ENCODE data around the gene GCFC2.
"Not testable (repeated sequence)": the region's sequence is repeated elsewhere in the genome, so short reads cannot be mapped to it uniquely, and the experiment has no call there.

The GCFC2 gene

DNA sequence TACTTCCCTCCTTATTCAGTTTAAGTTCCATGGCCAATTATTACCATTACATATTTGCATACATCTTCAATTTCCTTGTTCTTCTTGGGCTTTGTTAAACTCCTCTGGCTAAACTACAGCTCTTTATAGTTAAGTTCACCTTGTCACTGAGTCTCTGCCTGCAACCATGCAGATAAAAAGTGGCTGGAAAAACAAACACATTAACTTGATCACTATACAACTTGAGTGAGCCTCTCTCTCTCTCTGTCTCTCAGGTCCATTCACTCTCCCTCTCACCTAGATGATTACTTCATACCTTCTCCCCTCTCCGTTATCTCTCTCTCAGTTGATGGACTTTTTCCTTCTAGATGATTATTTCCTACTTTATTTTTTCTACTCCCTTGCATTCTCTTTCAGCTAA is 30.3 kb downstream of the GCFC2 start:
- DNase-seq (ENCODE audit: low read depth): no peak

DNA sequence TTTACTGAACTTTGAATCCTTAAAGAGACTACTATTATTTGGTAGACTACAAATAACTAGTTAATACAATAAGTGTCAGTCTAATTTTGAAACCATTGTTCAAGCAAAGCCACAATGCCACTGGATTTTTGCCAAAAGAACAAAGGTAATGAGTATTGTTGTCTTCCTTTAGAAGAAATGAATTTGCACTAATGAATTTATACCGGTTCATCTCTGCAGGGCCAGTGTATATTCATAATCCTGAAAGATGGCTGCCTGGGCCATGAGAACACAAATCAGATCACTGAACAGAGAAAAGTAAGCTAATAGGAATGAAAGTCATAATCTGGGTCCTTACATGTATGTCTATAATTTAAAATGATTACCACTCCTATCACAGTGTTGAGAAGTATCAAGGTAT is 31.2 kb downstream of the GCFC2 start:
- DNase-seq (ENCODE audit: low read depth): no peak

DNA sequence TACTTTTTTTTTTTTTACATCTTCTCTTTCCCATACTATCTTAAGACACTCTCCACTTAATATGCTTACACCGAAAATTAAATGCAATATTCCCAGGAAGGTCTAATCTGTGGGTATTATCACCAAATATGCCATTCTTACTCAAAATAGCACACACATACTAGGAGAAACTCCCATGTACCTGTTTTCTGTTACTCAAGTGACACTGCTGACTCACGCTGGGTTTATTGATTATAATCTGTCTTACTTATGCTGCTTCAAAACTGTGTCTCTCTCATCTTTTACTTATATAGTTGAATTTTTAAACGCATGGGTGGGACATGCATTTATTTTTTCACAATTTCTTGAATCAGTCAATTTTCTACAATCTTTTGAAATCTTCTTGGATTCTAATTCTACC is 34.3 kb downstream of the GCFC2 start:
- DNase-seq (ENCODE audit: low read depth): no peak

DNA sequence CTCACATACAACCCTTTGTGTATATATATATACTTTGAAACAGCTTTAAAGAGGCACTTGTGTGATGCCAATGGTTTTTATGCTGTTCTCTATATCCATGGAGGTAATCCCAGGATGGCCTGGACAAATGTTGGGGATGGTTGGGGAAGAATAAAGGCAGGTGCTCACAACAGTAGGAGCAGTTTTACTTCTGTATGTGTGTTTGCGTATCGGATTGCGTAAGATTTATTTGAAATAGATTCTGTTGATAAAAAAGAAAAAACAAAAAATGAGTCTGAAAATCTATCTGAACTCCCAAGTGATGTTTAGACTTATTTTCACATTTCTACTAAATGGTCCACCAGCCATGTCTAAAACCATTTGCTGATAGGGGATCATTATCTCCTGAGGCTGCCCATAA is 34.8 kb downstream of the GCFC2 start:
- no peak for DNase-seq (ENCODE audit: low read depth)

DNA sequence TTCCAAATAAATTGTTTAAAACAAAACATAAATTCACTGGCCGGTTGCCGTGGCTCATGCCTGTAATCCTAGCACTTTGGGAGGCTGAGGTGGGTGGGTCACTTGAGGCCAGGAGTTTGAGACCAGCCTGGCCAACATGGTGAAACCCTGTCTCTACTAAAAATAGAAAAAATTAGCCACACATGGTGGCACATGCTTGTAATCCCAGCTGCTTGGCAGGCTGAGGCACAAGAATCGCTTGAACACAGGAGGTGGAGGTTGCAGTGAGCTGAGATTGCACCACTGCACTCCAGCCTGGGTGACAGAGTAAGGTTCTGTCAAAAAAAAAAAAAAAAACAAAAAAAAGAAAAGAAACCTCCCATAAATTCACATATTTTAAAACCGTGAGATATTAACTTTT is 35.3 kb downstream of the GCFC2 start:
- not testable (repeated sequence) for DNase-seq (ENCODE audit: low read depth)

DNA sequence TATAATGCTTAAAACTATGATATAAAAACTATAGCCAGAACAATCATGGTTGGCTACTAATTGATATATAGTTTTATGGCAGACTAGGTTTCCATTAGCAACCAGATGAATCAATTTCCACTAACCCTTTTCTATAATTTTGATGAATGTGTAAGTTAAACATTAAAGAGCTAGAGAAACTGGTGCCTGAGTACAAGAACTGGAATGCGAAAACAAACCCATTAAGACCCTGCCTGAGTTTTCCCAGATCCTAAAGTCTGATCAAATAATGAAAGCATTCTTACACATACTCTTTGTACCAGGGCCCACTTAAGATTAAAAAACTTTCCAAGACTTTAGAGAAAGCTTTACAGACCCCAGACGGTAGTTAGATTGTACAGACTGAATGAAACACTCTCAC is 42.8 kb downstream of the GCFC2 start:
- no peak for DNase-seq (ENCODE audit: low read depth)

GRCh38 chr2:75666911-75667310 is 43.8 kb downstream of the GCFC2 start:
- DNase-seq (ENCODE audit: low read depth): no peak

- DNase-seq (ENCODE audit: low read depth): no peak
These were observed 52.9 kb downstream of the GCFC2 start for GRCh38 chr2:75657798-75658197.

GRCh38 chr2:75656563-75656962 is 54.2 kb downstream of the GCFC2 start:
- DNase-seq (ENCODE audit: low read depth): no peak

GRCh38 chr2:75655861-75656260 is 54.9 kb downstream of the GCFC2 start:
- DNase-seq (ENCODE audit: low read depth): no peak

- DNase-seq (ENCODE audit: low read depth): no peak
These were observed 56.7 kb downstream of the GCFC2 start for GRCh38 chr2:75654012-75654411.

DNA sequence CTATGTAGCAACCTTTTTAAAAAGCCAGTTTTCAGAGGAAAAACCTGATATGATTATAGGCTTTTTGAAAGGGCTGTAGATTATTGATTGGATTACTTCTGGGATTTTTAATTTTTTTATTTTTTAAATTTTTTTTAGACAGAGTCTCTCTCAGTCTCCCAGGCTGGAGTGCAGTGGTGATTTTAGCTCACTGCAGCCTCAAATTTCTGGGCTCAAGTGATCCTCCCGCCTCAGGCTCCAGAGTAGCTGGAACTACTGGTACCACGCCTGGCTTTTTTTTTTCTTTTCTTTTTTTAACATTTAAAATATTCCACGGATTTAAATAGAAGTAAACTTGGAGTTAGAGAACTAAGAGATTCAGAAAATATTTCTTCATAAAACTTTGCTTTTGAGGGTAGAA is 62.9 kb downstream of the GCFC2 start:
- DNase-seq (ENCODE audit: low read depth): no peak

DNA sequence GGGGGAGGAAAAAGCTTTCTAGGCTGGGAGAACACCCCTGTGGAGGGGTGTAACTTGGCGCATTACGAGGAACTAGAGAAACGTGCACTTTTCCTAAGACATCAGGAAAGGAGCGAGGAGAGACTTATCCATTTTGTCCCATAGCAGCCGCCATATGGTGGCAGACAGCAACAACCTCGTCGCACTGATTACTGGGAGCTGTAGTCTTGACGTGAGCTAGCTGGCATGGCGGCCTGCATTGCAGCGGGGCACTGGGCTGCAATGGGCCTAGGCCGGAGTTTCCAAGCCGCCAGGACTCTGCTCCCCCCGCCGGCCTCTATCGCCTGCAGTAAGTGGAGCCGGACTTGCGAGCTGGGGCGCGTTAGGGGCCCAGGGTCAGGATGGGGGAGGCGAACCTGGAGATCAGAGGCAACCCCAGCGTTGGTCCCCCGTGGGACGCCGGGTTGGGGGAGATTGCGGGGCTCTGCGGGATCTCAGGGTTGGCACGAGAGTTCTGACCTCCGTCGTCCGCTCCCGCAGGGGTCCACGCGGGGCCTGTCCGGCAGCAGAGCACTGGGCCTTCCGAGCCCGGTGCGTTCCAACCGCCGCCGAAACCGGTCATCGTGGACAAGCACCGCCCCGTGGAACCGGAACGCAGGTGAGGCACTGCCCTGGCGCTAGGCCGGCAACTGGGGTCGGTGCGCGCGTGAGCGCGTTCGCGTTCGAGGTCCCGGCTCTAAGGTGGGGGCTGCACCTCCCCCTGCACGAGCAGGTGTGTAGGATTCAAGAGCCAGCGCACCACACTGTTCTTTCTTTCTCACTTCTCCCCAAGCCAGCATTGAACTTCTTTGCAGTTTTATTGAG is 63.9 kb downstream of the GCFC2 start, which contains the start of gene MRPL19:
TSS of gene MRPL19 (plus strand) at position 201 of the 843 bp plus-strand sequence. CDS start at position 226, 25 bp downstream.
- DNase-seq (ENCODE audit: low read depth): peak; percentile 48

- no peak for DNase-seq (ENCODE audit: low read depth)
These were observed 64.6 kb downstream of the GCFC2 start for GRCh38 chr2:75646090-75646582.

GRCh38 chr2:75645643-75646042 is 65.1 kb downstream of the GCFC2 start:
- DNase-seq (ENCODE audit: low read depth): no peak

DNA sequence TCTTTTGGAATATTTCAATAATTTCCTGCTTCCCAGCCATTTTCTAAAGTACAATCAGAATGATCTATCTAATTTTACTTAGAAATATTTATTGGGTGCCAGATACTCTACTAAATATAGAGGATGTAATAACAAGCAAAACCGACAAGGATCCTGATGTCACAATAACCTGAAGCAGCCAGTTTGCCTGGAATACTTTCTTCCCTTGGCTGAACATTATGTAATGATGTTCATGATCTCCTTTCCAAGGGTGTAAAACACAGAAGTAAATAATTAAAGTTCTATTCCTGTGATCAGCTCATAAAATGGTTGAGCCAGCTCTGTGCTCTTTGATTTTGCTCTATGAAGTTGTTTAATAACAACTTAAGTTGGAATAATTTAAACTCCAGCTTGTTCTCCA is 66.7 kb downstream of the GCFC2 start:
- no peak for DNase-seq (ENCODE audit: low read depth)

- no peak for DNase-seq (ENCODE audit: low read depth)
These were observed 69.1 kb downstream of the GCFC2 start for GRCh38 chr2:75641587-75641986.

- peak; percentile 9 for DNase-seq (ENCODE audit: low read depth)
These were observed 70.0 kb downstream of the GCFC2 start for GRCh38 chr2:75640621-75641121.

GRCh38 chr2:75637568-75637967 is 73.1 kb downstream of the GCFC2 start:
- no peak for DNase-seq (ENCODE audit: low read depth)

DNA sequence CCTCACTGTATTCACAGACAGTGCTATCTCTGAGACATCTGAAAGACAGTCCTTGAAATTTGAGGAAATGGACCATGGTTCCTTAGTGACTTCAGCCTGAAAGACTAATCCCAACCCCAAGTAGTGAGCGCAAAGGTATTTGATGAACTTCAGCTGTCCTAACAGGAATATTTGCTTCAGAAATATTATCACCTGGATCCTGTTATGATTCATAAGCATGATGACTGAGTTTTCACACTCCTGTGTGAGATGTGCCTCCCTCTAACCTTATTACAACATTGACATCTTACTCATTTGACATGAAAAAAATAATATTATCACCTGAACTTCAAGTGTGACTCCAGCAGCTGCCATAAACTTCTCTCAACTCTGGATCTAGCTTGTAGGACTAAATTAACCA is 75.8 kb downstream of the GCFC2 start:
- no peak for DNase-seq (ENCODE audit: low read depth)

- DNase-seq (ENCODE audit: low read depth): no peak
These were observed 77.1 kb downstream of the GCFC2 start for GRCh38 chr2:75633620-75634019.

DNA sequence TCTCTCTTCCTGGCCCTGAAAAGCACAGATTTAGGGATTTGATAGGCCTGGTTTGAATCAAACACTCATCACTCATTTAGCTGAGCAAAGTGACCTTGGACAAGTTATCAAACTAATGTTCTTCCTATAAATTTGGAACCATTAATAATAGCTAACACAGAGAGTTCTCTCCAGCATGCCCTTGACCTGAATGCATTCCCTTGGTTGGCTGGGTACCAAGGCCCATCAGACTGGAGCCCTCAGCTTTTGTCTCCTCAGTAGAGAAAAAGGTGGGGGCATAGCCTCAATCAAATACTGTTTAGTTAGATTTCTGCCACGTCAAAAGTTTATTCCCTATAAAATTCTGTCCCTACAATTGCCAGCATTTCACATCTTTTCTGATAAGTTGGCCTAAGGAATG is 77.9 kb downstream of the GCFC2 start:
- no peak for DNase-seq (ENCODE audit: low read depth)

- no peak for DNase-seq (ENCODE audit: low read depth)
These were observed 78.5 kb downstream of the GCFC2 start for GRCh38 chr2:75632091-75632701.
